Subcutaneous adipose tissue (tissue), 4 donors: ENCODE results near the gene CTXND1. TPM values are rescaled to one million over a fixed set of nuclear protein-coding genes. Genes with fewer than 3 reads are reported as not detected.

Experiments
- total RNA-seq, 4 donors: library from RNA; depleted of rRNA; stranded (reverse); fragments of >200 nt; gene quantifications; one replicate each; pipeline ENCODE4 v1.1.0, GENCODE V29; 2016
- TF ChIP-seq, protein P1 (sequence below): fragments of 450-650 bp; IDR thresholded peaks from one replicate; pipeline ENCODE4 v1.5.1; 2016; ENCODE audit warnings: low read depth, mild to moderate bottlenecking, control low read depth, antibody characterized with exemption, moderate library complexity

Gene CTXND1
- total RNA-seq, 4 donors from 2014 or later: not detected

DNA sequence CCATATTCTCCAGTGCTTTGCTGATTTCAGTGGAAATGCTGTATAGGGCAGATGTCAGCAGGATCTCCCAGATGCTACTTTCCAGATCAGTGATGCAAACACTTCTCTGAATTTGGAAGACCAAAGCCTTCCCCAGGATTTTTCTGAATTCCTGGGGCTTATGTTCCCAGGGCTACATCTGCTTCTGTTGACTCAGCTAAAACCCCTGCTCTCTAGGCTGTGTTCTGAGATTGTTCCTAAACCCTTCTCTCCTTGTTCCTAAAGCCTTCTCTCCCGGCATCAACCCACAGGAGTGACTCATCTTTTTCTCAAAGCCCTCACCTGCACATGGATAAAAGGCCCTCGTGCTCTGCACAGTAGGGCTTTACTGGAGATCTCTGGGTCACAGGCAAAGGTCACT is 63.8 kb downstream of the CTXND1 start:
- TF ChIP-seq, protein P1, sequence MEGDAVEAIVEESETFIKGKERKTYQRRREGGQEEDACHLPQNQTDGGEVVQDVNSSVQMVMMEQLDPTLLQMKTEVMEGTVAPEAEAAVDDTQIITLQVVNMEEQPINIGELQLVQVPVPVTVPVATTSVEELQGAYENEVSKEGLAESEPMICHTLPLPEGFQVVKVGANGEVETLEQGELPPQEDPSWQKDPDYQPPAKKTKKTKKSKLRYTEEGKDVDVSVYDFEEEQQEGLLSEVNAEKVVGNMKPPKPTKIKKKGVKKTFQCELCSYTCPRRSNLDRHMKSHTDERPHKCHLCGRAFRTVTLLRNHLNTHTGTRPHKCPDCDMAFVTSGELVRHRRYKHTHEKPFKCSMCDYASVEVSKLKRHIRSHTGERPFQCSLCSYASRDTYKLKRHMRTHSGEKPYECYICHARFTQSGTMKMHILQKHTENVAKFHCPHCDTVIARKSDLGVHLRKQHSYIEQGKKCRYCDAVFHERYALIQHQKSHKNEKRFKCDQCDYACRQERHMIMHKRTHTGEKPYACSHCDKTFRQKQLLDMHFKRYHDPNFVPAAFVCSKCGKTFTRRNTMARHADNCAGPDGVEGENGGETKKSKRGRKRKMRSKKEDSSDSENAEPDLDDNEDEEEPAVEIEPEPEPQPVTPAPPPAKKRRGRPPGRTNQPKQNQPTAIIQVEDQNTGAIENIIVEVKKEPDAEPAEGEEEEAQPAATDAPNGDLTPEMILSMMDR: no peak

DNA sequence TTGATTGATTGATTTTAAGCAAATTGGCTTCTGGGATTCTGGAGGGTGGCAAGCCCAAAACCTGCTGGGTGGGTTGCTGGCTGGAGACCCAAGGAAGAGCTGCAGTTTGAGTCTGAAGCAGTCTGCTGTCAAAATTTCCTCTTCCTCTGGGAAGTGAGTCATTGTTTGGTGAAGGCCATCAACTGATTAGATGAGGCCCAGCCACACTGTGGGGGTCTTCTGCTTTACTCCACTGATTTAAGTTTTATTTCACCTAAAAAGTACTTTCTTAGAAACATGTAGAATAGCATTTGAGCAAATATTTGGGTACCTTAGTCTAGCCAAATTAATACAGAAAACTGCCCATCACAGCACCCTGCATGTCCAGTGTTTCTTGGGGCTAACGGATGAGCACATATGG is 65.4 kb downstream of the CTXND1 start:
- TF ChIP-seq, protein P1: no peak

DNA sequence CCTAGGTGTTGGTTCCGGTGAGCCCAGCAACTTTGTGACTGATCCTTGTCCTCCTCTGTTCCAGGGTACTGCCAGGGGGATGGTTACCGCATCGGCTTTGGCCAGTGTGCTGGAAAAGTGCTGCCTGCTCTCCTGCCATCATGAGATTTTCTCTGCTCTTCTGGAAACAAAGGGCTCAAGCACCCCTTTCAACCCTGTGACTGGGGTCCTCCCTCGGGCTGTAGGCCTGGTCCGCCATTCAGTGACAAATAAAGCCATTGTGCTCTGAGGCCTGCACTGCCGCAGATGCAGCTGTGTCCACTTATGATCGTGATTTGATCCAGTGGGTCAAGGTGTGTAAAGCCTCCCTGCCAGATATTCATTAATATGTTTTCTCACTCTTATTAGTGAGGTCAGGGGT is 65.9 kb downstream of the CTXND1 start:
- TF ChIP-seq, protein P1: no peak

DNA sequence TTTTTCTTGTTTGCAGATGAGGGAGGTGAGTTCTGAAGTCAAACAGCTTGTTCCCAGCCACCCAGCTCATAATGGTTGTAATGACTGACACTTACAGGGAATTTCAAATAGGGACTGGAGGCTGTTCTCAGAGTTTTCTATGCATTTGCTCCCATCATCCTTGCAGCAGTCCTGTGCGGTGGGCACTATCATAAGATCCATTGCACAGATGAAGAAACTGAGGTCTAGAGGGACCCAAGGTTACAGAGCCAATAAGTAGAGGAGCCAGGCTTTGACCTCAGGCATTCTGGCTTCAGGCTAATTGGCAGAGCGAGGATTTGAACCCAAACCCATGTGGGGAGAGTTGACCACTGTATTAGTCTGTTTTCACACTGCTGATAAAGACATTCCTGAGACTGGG is 66.9 kb downstream of the CTXND1 start:
- TF ChIP-seq, protein P1: no peak

DNA sequence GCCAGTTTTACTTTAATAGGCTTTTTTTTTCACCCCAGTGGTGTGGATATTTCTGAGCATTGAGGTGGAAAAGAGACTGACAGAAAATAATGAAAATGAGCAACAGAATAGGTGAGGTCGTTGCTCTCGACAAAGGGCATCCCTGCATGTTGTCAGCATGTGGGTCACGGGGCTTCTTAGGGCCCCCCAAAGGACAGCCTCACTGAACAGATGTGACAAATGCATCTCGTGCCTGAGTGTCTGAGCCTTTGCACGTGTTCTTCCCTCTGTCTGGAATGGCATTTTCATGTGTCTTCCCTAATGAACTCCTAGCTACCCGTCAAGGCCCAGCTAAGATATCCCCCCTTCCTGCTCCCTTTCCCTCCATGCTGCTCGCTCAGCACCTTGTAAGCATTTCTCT is 67.5 kb downstream of the CTXND1 start:
- TF ChIP-seq, protein P1: no peak

DNA sequence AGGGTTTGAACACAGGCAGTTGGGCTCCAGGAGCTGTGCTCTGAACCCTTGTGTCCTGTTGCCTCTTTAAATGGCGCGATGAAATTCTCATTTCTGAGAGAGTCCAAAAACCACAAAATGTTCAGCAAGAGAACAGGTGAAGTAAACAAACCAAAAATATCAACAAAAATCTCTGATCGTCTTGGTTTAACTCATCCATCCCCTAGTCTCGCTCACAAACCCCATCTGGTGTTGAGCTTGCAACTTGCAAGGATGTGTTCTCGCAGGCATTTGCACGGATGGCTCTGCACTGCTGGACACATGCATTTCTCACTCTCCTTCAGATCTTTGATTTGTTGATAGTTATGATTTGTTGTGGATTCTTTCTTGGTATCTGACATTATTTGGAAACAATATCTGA is 68.1 kb downstream of the CTXND1 start:
- TF ChIP-seq, protein P1: no peak

DNA sequence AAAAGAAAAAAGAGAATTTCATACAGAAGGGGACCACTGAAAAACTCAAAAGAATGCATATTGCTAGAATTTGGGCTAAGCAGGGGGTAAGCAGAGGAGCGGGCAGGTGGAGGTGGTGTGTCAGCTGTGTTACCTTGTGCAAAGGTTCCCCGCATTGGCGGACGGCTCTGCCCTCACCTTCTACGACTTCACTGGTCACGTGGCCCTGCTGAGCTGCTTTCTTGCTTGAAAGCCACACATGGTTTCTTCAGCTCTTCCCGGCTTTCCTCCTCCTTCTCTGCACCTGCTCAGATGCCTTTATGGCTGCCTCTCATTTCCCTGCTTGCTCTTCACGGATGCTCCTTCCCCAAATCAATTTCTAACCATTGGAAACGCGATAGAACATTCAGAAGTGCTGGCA is 68.7 kb downstream of the CTXND1 start:
- TF ChIP-seq, protein P1: no peak
